NCI-H774 (cell line): ENCODE measurements around the gene TRIM33.
"Not testable (repeated sequence)": the region's sequence is repeated elsewhere in the genome, so short reads cannot be mapped to it uniquely, and the experiment has no call there.

Source experiments
- DNase-seq: peaks from one replicate; lab custom pipeline; 2025; lab: John Stamatoyannopoulos, UW

The TRIM33 gene

DNA sequence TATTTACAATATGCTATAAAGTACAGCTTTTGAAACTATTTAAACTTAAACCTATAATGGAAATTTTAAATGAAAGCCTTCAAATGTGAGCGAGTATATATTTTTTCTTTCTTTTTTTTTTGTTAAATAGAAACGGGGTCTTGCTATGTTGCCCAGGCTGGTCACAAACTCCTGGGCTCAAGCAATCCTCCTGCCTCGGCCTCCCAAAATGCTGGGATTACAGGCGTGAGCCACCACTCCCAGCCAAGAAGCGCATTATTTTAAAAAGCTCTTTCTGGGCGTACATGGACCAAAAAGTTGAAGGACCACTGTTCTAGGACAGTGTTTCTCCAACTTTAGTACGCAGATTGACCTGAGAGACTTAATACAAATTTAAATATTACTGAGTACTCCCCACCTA is 87.5 kb downstream of the TRIM33 start:
- DNase-seq, result no peak

DNA sequence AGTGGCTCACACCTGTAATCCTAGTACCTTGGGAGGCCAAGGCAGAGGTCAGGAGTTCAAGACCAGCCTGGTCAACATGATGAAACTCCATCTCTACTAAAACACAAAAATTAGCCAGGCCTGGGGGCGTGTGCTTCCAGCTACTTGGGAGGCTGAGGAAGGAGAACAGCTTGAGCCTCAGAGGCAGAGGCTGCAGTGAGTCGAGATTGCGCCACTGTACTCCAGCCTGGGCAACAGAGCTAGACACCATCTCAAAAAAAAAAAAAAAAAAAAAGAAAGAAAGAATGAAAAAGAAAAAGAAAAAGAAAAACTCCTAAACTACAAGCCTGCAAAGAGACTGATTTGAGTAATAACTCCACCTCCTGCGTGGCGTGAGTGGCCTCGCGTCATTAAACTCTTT is 92.1 kb downstream of the TRIM33 start:
- not testable (repeated sequence) for DNase-seq

DNA sequence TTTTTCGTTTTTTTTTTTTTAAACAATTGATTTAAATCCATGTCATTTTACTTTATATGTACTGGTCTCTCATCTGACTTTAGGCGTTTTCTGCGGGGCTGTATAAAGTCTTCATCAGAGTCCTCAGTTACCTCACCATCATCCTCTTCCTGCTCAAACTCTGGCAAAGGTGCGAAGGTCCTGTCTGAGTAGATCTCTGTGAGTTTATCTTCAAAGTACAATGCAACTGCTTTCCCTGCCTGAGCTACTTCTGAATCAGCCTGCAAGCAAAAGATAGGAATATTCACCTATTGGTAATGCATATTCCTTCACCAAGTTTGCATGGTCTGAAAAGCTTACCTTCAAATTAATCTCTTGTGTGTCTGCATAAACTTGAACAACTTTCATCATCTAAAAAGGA is 113.4 kb downstream of the TRIM33 start:
- DNase-seq, result no peak

DNA sequence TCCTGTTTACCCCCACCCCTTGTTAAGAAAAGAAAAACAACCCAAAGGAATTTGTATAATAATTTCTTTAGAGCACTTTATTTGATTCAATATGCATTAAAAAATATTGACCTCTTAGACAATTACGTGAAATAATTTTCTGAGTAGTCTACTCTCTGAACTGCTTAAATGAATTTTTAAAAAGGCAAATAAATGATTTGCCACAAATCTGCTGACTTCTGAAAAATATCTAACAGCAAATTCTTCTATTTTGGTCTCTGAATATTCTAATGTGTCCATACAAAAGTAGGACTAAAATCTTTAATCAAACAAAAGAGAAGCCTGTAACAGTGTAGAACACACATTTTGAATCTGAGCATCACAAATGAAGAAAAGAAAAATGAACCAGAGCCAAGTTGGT is 115.1 kb downstream of the TRIM33 start:
- no peak for DNase-seq

DNA sequence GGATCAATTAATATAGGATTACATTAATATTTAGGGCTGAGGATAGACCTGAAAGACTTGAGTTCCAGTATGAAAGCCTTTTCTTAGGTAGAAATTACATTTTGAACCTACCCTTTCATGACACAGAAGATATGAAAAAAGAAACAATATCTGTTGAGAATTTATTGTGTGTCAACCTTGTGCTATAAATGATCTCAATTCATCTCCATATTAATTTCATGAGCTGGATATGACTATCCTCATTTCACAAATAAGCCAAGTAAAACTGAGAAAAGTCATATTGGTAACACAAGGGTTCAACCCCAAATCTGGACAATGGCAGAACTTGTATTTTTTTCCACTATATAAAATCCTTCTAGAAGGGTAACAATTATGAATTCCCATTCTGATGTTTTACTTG is 120.0 kb downstream of the TRIM33 start:
- DNase-seq, result no peak

DNA sequence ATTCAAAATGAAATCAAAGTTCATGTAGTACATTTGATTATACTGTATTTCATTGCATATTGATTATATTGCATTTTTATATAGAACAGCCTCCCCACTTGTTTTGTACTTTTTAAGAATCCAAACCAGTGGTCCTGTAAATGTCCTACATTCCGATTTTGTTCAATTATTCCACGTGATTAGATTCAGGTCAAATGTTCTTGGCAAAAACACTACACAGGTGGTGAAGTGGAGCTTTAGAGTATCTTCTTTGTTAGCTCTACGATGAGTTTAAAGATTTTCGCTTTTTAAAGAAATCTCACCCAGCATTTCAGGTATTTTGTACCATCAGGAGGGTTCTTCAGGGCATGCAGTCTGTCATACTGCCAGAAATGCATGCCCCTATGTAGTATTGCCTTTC is 120.6 kb downstream of the TRIM33 start:
- no peak for DNase-seq

DNA sequence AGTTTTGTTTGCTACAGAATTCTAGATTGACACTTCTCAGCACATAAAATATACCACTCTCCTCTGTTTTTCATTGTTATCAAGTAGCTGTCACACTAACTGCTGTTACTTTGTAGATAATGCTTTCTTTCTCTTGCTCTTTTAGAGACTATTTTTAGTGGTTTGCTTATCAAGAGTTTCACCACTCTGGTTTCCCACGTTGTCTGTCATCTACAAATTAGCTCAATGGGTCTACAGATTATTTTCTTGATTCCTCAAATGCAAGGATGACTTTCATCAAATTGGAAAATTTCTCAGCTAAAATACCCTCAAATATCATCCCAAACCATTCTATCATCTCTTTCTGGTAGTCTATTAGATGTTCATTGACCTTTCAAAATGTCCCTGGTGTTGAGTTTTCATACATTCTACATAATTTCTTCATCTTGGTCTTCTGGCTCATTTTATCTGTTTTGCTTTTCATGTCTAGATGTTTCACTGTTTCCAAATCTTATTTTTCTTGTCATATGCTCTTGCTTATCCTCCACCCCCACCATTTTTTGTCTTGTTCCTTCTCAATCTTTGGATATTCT is 122.5 kb downstream of the TRIM33 start:
- DNase-seq, result no peak

DNA sequence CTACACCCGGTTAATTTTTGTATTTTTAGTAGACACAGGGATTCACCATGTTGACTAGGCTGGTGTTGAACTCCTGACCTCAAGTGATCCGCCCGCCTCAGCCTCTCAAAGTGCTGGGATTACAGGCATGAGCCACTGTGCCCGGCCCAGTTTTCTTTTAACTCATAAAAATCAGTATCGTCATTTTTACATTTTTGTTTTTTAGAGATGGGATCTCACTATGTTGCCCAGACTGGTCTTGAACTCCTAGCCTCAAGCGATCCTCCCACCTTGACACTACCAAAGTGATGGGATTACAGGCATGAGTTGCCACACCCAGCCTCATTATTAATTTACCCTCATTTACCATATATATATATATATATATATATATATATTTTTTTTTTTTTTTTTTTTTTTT is 123.4 kb downstream of the TRIM33 start:
- DNase-seq, result not testable (repeated sequence)

DNA sequence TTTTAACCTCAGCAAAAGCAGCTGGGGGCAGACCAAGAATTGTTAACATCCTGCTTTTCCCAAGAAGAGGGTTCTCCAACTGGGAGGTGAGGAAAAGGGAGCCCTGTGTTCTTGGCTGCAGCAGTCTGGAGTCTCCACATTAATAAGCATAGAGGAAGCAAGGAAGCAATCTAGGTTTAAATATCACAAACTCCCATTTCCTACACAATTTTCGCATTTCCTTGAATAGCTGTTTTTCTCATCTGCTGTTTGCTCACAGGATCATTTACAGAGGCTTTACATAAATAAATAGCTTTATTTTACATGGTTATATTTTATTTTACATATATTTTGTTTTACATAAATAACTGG is 124.0 kb downstream of the TRIM33 start:
- no peak for DNase-seq

DNA sequence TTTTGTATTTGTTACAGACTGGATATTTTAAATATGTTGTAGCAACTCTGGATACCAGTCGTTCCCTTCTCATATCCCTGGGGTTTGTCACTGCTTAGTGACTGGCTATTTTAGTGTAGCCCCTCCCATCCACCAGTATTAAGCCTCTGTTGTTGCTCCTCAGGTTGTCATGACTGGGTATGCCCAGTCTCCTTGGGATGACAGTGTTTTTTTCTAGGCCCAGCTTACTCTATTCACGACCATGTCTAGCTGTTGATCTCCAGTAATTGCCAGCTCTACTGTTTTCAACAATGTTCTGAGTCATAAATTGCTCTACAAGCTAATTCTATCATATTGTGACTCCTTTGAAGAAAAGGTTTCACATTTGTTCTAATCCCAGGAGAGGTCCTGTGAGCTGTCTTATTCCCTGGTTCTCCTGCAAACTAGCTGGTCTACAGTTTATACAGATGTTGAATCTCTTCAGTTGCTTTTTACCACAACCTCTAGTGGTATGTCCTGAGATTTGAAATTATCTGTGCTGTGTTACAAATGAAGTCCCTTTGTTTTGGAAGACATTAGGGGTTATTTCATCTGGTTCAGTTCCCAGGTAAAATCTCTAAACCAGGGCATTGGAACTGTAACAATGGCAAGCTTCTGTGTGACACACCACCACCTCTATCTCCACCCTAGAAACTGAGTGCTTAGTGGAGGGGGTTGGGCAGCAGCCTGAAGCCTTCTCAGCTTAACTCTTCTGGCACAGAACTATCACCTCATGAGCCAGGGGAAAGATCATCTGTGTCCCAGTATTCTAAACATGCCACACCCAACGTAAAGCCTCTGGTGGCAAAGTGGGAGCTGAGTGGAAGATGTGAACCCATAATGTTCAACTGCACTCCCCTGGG is 124.6 kb downstream of the TRIM33 start:
- no peak for DNase-seq

DNA sequence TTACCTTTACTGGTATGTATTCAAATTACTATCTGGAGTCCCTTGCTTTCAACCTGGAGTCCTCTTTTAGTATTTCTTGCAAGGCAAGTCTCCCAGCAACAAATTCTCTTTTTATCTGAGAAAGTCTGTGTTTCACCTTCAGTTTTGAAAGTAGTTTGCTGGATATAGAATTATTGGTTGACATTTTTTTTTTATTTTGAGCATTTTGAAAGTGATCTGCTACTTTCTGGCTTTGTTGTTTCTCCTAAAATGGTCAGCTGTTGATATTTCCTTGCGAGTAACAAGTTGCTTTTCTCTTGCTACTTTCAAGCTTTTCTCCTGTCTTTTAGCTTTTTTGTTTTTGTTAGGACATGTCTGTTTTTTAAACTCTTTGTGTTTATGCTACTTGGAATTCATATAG is 126.1 kb downstream of the TRIM33 start:
- no peak for DNase-seq

DNA sequence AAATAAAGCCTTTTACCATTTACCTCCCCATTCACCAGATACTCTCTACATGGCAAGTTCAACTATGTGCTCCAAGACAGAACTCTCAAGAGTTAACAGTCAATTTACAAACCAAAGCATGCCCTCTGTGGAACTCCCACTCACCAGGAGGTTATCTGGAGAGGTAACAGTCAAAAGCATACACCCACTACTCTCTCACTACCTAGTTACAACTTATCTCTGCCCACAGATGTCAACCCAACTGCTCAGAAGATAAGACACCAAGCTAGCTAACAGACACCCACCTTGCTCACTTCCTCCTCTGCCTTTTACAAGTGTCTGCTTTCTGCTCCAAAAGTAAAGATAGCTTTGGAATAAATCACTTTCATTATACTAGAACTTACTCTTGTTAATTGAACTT is 131.0 kb downstream of the TRIM33 start:
- no peak for DNase-seq

DNA sequence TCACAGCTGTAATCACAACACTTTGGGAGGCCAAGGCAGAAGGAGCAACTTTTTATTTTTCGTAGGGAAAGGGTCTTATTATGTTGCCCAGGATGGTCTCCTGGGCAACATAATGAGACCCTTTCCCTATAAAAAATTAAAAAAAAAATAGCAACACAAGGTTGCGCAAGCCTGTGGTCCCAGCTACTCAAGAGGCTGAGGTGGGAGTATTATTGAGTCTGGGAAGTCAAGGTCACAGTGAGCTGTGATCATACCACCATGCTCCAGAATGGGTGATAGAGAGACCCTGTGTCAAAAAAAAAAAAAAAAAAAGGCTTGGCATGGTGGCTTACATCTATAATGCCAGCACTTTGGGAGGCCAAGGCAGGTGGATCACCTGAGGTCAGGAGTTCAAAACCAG is 131.6 kb downstream of the TRIM33 start:
- no peak for DNase-seq

DNA sequence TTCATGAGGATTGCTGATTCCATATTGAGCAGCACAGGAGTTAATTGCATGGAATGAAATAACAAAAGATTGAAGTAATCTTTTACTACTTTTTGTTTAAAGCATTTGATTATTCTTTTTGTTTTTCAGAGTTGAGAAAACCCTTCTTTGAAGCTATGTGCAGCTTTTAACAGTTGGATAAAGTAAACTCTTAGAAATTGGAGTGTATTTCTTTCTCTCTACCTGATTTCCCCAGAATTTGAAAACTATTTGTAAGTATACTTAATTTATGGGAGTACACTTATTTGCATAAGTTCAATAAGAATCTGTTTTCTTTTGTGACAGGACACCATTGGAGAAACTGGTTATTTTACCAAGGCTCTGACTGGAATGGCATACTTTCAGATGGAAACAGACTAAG is 133.6 kb downstream of the TRIM33 start:
- no peak for DNase-seq

DNA sequence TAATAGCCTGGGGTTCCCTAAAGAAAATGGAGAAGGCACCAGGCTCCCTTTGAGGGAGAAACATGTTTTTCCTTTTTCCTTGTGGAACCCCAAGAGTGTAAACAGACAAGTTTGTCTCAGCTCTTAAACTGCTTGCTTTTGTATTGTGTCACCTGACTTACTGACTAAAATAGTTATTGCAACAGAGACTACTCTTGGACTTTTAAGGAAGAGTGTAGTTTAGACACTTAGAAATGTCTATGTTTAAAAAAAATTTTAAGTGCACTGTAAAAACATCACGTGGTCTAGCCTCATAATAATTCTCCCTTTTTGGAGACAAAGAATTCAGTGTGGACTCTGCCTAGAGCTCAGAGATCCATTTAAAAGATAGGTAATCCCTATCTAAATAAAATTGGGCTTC is 141.1 kb downstream of the TRIM33 start:
- DNase-seq, result no peak

DNA sequence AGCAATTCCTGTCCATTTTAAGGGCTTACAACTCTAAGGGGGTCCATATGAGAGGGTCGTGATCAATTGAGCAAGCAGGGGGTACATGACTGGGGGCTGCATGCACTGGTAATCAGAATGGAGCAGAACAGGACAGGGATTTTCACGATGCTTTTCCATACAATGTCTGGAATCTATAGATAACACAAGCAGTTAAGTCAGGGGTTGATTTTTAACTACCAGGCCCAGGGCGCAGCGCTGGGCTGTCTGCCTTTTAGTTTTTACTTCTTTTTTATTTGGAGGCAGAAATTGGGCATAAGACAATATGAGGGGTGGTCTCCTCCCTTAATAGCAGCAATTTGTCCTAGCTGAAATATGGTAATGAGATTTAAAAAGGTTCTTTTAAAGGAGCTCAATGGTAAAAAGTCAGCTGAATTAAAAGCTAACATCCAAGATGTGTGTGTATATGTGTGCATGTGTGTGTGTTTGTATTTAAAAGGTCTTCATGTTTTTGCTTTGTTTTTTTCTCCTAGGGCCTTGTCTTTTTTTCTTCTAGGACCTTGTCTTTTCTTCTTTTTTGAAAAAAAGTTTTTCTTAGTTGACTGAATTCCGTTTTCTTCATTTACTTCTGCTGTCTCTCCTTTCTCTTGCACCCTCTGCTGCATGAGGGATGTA is 141.6 kb downstream of the TRIM33 start:
- not testable (repeated sequence) for DNase-seq

DNA sequence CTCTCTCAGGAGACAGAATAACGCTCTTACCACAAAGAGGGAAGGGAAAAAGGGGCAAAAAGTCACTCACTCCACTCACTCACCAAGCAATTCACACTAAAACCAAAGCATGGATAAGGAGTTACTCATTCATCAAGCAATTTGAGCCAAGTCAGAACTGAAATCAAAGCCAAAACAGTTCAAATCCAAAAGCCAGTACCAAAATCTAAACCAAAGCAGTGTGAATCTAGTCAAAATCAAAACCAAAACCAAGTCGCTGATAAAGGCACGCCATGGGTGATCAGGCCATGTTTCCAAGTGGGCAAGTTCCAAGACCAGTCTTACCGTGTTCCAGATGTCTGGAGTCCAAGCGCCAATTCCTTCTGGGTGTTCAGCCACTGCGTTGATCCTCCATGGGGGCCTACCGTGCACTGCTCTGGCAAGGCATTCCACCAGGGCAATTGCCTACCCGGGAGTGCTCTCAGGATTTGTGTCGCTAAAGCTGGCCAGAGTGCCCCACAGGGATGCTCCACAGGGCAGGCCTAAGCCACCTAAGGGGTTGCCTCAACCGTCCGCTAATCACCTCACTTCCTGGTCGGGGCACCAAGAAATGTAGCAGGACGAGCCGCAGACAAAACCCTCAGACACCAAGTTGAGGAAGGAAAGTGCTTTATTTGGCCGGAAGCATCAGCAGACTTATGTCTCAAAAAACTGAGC is 142.3 kb downstream of the TRIM33 start:
- DNase-seq, result no peak

DNA sequence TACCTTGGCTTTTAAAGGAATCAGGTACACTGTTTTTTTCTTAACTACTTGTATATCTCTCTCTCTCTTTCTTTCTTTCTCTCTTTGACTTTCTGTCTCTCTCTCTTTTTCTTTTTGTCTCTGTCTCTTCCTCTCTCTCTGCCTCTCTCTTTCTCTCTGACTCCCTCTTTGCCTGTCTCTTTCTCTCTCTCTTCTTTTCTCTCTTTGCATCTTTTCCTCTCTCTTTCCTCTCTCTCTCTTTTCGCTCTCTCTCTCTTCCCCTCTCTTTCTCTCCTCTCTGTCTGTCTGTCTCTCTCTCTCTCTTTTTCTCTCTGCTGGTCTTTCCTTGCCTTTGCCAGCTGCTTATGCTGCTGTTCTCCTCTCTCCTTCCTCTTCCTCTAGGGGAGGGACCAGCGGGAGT is 143.2 kb downstream of the TRIM33 start:
- DNase-seq, result no peak

DNA sequence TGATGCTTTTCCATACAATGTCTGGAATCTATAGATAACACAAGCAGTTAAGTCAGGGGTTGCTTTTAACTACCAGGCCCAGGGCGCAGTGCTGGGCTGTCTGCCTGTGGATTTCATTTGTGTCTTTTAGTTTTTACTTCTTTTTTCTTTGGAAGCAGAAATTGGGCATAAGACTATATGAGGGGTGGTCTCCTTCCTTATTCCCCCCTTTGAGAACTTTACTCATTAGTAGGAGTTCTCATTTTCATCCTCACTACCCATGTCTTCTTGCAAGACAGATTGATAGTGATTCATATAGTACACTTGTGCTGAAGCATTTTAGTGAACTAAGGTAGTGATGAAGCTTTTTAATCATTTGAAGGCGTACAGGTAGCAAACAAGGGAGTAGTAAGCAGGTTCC is 147.8 kb downstream of the TRIM33 start:
- DNase-seq, result not testable (repeated sequence)

DNA sequence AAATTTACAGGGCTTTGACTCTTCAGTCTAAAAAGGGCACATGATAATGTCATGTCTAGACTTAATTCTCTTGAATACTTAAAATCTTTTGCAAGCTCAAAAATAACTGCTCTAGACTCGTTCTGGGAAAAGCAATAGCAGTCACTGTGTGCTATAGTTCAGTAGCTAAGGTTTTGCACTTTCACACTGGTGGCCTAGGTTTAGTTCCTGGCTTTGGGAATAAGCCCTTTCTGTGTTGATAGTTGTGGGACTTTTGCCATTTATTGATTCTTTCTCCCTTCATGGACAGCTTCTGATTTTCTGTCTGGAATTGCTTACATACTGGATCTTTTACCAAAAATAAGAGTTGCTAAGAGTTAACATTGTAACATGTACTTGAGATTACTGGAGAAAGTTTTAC is 151.2 kb downstream of the TRIM33 start:
- DNase-seq, result no peak

DNA sequence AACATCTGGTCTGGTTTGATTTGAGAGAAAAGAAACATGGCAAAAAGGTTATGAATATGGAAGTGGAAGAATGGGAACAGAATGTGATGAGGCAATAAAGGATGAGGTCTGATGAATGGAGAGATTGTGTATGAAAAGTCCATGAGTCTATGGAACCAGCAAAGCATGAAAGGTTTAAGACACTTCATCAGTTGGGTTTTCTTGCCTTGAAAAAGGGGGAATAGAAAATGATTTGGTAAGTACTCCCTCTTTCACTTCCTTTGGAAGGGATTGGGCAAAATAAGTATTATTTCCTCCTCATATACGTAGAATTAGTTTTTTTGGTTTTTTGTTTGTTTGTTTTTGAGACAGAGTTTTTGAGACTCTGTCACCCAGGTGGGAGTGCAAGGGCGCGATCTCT is 155.8 kb downstream of the TRIM33 start:
- no peak for DNase-seq

DNA sequence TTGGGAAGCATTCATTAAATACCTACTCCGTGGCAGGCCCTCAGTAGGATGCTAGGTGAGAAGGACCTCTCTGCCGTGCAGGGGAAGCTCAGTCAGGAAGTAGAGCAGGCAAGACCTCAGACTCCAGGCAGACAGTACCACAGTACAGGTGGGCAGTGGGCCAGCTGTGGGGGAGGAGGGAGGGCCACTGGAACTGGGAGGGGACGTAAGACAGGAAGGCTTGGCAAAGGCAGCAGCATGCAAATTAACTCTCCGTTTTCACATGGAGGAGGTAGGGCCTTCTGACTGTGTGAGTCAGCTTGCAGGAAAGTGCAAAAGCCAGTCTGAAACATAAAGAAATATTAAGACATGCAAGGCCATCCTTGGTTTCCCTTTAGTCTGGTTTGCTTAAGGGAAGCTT is 157.7 kb downstream of the TRIM33 start:
- DNase-seq, result peak; percentile 8

DNA sequence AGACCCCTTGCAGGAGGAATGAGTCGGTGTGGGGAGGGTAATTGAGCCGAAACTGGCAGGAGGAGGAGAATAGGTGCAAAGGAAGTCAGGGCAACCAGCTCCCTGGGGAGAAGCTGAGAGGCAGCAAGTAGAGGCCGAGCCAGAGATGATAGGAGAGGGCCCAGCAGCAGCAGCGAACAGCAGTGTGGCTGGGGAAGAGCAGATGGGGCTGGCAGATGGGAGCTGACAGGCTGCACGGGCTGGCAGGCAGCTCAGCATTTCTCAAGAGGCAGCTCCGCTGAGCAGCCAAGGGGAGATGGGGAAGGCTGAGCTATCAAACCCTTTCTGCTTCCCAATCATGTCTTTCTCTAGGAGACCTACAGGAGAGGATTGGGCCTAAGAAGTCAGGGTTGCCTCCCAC is 158.2 kb downstream of the TRIM33 start:
- DNase-seq, result no peak
